GM21576 (cell line): ENCODE results near the gene RCL1.
"Not testable (repeated sequence)": the region's sequence is repeated elsewhere in the genome, so short reads cannot be mapped to it uniquely, and the experiment has no call there.

Experiments used
- ATAC-seq: cut with Tn5 transposase; IDR thresholded peaks from one replicate; pipeline ENCODE4 v1.9.1; 2021; ENCODE audit warnings: mild to moderate bottlenecking, moderate library complexity; ENCODE audit not compliant: unreplicated experiment

The RCL1 gene

DNA sequence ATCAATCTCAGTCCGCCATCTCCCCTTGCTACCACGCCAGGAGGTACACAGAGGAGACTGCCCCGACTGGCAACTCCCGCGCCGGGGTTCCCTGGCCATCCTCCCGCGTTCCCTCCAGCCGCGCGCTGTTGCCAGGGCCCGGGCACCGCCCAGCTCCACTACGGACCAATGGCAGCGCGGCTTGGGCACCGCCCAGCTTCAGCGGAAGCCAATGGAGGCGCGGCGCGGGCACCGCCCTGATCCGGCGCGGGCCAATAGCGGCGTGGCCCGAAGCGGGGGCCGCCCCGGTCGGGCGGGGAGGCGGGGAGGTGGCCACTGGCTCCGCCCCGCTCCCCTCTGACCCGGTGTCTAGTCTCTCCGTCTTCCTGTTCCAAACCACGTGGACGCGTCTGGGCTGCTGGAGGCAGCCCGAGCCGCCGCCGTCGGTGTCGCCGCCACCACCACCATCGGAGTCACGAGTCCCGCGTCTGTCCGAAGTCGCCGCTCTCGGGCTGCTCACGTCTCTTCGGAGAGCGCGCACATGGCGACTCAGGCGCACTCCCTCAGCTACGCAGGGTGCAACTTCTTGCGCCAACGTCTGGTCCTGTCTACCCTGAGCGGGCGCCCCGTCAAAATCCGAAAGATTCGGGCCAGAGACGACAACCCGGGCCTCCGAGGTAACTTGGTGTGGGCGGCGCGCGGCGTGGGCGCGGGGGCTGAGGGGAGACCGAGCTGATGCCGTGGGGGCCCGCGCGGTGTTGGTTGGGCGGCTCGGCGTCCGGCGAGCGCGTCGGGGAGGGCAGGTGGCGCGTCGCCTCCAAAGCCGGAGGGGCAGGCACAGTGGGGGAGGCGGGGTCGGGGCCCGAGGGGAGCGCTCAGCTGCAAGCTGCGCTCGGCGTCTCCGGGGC is at the start of gene RCL1:
Gene RCL1, plus strand, starts transcription at position 373 of the 887 bp plus-strand sequence. Its CDS starts 148 bp downstream, at position 521.
- ATAC-seq = peak; percentile 94

- no peak for ATAC-seq
Observed at GRCh38 chr9:4743131-4743875, 49.4 kb upstream of the RCL1 start.

- ATAC-seq = no peak
Observed at GRCh38 chr9:4746278-4747030, 46.3 kb upstream of the RCL1 start.

GRCh38 chr9:4748612-4749011 is 44.1 kb upstream of the RCL1 start:
- ATAC-seq = no peak

DNA sequence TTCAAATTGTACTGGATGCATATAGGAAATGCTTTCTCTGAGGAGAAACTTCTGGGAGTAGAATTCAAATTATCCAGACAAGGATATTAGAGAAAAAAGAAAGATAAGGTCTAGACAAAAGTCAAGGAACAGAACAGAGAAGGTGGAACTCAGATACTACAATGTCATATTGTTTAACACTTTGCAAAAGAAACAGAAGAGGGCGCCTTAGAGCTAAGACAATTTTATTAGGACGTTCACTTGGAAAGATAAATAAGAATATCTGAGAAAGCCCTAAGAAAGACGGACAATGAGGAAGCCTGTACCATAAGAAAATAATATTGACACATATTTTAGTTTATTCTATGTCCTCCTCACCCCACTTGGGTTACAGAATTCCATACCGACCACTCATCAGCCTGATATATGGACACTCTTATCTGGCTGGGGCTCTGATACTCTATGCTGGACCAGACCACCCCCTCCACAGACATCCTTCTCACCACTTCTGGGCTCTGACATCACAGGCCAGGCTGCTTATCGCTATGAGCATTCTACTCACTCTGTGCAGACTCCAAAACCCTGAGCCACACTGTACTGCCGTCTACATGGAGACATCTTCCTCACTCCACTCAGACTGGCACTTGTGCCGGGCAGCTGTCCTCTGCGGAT is 42.6 kb upstream of the RCL1 start:
- ATAC-seq = no peak

DNA sequence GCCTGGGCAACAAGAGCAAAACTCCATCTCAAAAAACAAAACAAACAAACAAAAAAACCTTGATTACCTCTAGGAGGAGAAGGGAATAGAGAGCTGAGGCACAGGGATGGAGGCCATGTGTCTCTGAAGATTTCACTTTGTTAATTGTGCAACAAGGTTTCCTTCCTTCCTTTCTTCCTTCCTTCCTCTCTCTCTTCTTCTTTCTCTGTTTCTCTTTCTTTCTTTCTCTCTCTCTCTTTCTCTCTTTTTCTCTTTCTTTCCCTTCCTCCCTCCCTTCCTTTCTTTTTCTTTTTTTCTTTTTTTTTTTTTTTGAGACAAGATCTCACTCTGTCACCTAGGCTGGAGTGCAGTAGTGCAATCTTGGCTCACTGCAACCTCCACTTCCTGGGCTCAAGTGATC is 38.2 kb upstream of the RCL1 start:
- ATAC-seq = not testable (repeated sequence)

- ATAC-seq = no peak
Observed at GRCh38 chr9:4755026-4755609, 37.6 kb upstream of the RCL1 start.

DNA sequence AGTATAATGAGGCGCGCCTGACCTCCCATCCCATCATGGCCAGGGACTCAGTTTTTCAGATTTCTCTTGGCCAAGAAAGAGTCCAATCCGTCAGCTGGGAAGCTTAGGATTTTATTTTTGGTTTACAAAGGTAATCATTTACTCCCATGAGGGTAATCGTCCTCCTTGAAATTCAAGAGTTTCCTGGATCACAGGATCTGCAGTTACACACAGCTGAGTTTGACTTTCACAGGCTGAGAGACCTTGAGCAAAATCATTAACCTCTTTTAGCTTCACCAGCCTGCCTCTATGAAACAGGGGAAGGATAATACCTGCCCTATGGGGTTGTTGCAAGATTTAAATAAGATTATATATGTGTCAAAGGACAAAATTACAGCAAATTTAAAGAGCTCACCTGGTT is 36.3 kb upstream of the RCL1 start:
- ATAC-seq = no peak

GRCh38 chr9:4760122-4760521 is 32.6 kb upstream of the RCL1 start:
- ATAC-seq = no peak

DNA sequence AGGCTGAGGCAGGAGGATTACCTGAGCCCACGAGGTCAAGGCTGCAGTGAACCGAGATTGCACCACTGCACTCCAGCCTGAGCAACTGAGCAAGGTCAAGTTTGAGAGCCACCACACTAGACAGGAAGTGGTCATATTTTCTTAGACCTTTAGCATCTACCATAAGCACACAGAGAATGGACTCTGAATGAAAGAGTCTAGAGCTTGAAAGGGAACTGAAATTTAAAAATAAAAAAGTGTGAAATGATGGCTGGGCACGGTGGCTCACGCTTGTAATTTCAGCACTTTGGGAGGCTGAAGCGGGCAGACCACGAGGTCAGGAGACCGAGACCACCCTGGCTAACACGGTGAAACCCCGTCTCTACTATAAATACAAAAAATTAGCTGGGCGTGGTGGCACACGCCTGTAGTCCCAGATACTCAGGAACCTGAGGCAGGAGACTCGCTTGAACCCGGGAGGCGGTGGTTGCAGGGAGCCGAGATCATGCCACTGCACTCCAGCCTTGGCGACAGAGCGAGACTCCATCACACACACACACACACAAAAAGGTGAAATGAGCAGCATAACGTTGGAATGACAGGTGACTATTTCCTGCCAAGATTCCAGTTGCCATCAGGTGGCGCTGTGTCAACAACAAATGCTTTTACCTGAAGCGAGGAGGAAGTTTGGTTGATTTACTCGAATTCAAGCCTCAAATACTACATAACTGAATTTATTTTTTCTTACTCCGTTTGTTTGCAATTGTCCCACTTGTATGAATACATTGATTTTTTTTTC is 30.4 kb upstream of the RCL1 start:
- ATAC-seq = peak; percentile 78

- ATAC-seq = peak; percentile 8
Observed at GRCh38 chr9:4762886-4763541, 29.7 kb upstream of the RCL1 start.

GRCh38 chr9:4764033-4764432 is 28.7 kb upstream of the RCL1 start:
- no peak for ATAC-seq

DNA sequence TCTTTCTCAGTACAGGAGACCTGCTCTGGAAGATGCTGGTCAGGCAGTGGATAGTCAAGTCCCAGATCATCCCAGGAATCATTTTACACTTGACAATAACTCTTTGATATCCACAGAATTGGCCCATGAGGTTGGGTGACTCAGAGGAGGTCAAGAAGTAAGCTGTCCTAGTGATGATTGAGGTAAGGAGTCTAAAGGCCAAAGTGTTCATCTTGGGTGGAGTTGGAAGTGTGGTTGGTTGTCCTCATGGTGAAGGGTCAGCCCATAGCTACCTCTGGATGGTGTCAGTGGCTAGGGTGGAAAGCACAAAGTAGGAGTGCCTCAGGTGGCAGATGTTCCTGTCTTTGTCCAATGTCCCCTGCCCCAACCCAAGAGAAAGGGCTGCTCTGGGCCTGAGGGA is 24.1 kb upstream of the RCL1 start:
- ATAC-seq = no peak

GRCh38 chr9:4769321-4770080 is 23.2 kb upstream of the RCL1 start:
- no peak for ATAC-seq

- no peak for ATAC-seq
Observed at GRCh38 chr9:4771788-4772187, 21.0 kb upstream of the RCL1 start.

DNA sequence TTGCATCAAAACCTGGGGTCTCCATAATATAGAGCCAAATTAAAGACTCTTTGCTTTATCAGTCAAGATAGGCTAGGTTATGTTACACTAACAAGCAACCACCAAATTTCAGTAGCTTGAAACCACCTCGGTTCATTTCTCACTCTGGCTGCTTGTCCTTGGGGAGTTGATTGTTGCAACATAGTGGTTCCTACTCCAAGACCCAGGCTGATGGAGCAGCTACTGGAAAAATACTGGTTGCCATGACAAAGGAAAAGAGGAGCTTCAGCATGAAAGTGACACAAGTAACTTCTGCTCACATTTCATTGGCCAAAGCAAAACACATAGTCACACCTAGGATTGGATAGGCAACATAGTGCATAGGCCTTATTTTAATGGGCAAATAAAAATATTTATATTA is 18.5 kb upstream of the RCL1 start:
- no peak for ATAC-seq

DNA sequence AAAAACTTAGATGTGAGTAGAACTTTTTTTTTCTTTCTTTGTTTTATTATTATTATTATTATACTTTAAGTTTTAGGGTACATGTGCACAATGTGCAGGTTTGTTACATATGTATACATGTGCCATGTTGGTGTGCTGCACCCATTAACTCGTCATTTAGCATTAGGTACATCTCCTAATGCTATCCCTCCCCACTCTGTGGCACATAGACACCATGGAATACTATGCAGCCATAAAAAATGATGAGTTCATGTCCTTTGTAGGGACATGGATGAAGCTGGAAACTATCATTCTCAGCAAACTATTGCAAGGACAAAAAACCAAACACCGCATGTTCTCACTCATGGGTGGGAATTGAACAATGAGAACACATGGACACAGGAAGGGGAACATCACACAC is 17.8 kb upstream of the RCL1 start:
- ATAC-seq = not testable (repeated sequence)

- ATAC-seq = no peak
Observed at GRCh38 chr9:4780651-4781050, 12.1 kb upstream of the RCL1 start.
